ENCODE data around the gene OR8G1.

OR8G1 gene

GRCh38 chr11:124278261-124278660, 37.4 kb downstream of the OR8G1 start:
- no peaks in the 10 kb centered on the region for H3K36me3 ChIP-seq (ENCODE audit: control insufficient read depth, insufficient read depth, low read length)
- no peaks in the 10 kb centered on the region for H3K27me3 ChIP-seq (ENCODE audit: insufficient read depth, low read length, poor library complexity)
- H2BK120ac ChIP-seq (ENCODE audit: low read depth, low read length), result no peak overlapping the region
- no CpG with 5 or more reads among the region's 2 CpGs for WGBS (ENCODE audit: extremely low coverage, insufficient coverage, low lambda C conversion rate)
- no peak overlapping the region for H2BK15ac ChIP-seq (replicated peaks; ENCODE audit: low read depth)
- H3K18ac ChIP-seq (ENCODE audit: low read length), result no peak overlapping the region
- H4K8ac ChIP-seq (ENCODE audit: low read depth, low read length), result no peak overlapping the region
- no peaks in the 10 kb centered on the region for H3K4me1 ChIP-seq (ENCODE audit: control insufficient read depth, low read depth, low read length)
- H4K5ac ChIP-seq (ENCODE audit: low read length), result no peak overlapping the region
- H3K79me2 ChIP-seq (ENCODE audit: control insufficient read depth, insufficient read depth, low read length), result no peaks in the 10 kb centered on the region
- no peak overlapping the region for H2AK5ac ChIP-seq (ENCODE audit: low read length)
- H3K4ac ChIP-seq (ENCODE audit: low read depth, low read length), result no peak overlapping the region
- no peak for DNase-seq
- no peak overlapping the region for H3K23ac ChIP-seq (ENCODE audit: low read length)
- no peak overlapping the region for H2BK5ac ChIP-seq (ENCODE audit: low read length)
- H3K56ac ChIP-seq (ENCODE audit: low read length), result no peak overlapping the region
- H3K79me1 ChIP-seq (ENCODE audit: low read length), result no peaks in the 10 kb centered on the region
- H3K9ac ChIP-seq (ENCODE audit: low read length), result no peak overlapping the region
- H3K27ac ChIP-seq (ENCODE audit: low read depth, low read length), result no peak overlapping the region
- no peak overlapping the region for H3K4me2 ChIP-seq (ENCODE audit: low read length)
- H3K4me3 ChIP-seq (ENCODE audit: low read length), result no peak overlapping the region

GRCh38 chr11:124285610-124286344, 44.9 kb downstream of the OR8G1 start:
- DNase-seq, result no peak
- H2BK15ac ChIP-seq (replicated peaks; ENCODE audit: low read depth), result no peak overlapping the region
- no peak overlapping the region for H3K56ac ChIP-seq (ENCODE audit: low read length)
- H2BK120ac ChIP-seq (ENCODE audit: low read depth, low read length), result no peak overlapping the region
- no peak overlapping the region for H3K4ac ChIP-seq (ENCODE audit: low read depth, low read length)
- no peaks in the 10 kb centered on the region for H3K4me1 ChIP-seq (ENCODE audit: control insufficient read depth, low read depth, low read length)
- no peak overlapping the region for H3K27ac ChIP-seq (ENCODE audit: low read depth, low read length)
- H4K5ac ChIP-seq (ENCODE audit: low read length), result no peak overlapping the region
- H2AK5ac ChIP-seq (ENCODE audit: low read length), result no peak overlapping the region
- no peak overlapping the region for H3K4me2 ChIP-seq (ENCODE audit: low read length)
- no peak overlapping the region for H4K8ac ChIP-seq (ENCODE audit: low read depth, low read length)
- no peaks in the 10 kb centered on the region for H3K27me3 ChIP-seq (ENCODE audit: insufficient read depth, low read length, poor library complexity)
- no peaks in the 10 kb centered on the region for H3K36me3 ChIP-seq (ENCODE audit: control insufficient read depth, insufficient read depth, low read length)
- no peak overlapping the region for H3K4me3 ChIP-seq (ENCODE audit: low read length)
- no peak overlapping the region for H2BK5ac ChIP-seq (ENCODE audit: low read length)
- H3K9ac ChIP-seq (ENCODE audit: low read length), result no peak overlapping the region
- no peaks in the 10 kb centered on the region for H3K79me2 ChIP-seq (ENCODE audit: control insufficient read depth, insufficient read depth, low read length)
- no CpG with 5 or more reads among the region's 3 CpGs for WGBS (ENCODE audit: extremely low coverage, insufficient coverage, low lambda C conversion rate)
- H3K79me1 ChIP-seq (ENCODE audit: low read length), result no peaks in the 10 kb centered on the region
- no peak overlapping the region for H3K18ac ChIP-seq (ENCODE audit: low read length)
- H3K23ac ChIP-seq (ENCODE audit: low read length), result no peak overlapping the region

GRCh38 chr11:124294687-124295086, 53.8 kb downstream of the OR8G1 start:
- Histone ChIP-seq H3K23ac (ENCODE audit: low read length) (no peak overlapping the region), H3K18ac (ENCODE audit: low read length) (no peak overlapping the region), H2BK15ac (replicated peaks; ENCODE audit: low read depth) (no peak overlapping the region), H4K8ac (ENCODE audit: low read depth, low read length) (no peak overlapping the region), H2BK5ac (ENCODE audit: low read length) (no peak overlapping the region), H3K79me2 (ENCODE audit: control insufficient read depth, insufficient read depth, low read length) (no peaks in the 10 kb centered on the region), H3K4me1 (ENCODE audit: control insufficient read depth, low read depth, low read length) (no peaks in the 10 kb centered on the region), H3K4ac (ENCODE audit: low read depth, low read length) (no peak overlapping the region), H4K5ac (ENCODE audit: low read length) (no peak overlapping the region), H3K79me1 (ENCODE audit: low read length) (no peaks in the 10 kb centered on the region), H3K4me3 (ENCODE audit: low read length) (no peak overlapping the region), H3K36me3 (ENCODE audit: control insufficient read depth, insufficient read depth, low read length) (no peaks in the 10 kb centered on the region), H3K9ac (ENCODE audit: low read length) (no peak overlapping the region), H3K27ac (ENCODE audit: low read depth, low read length) (no peak overlapping the region), H2BK120ac (ENCODE audit: low read depth, low read length) (no peak overlapping the region), H3K27me3 (ENCODE audit: insufficient read depth, low read length, poor library complexity) (no peaks in the 10 kb centered on the region), H3K4me2 (ENCODE audit: low read length) (no peak overlapping the region), H3K56ac (ENCODE audit: low read length) (no peak overlapping the region), H2AK5ac (ENCODE audit: low read length) (no peak overlapping the region)
- no peak for DNase-seq
- WGBS (ENCODE audit: extremely low coverage, insufficient coverage, low lambda C conversion rate), result no CpG with 5 or more reads among the region's 1 CpG

- Histone ChIP-seq H2AK5ac (ENCODE audit: low read length) (no peak overlapping the region), H3K27ac (ENCODE audit: low read depth, low read length) (no peak overlapping the region), H3K9ac (ENCODE audit: low read length) (no peak overlapping the region), H3K79me2 (ENCODE audit: control insufficient read depth, insufficient read depth, low read length) (no peaks in the 10 kb centered on the region), H3K4ac (ENCODE audit: low read depth, low read length) (no peak overlapping the region), H2BK120ac (ENCODE audit: low read depth, low read length) (no peak overlapping the region), H3K56ac (ENCODE audit: low read length) (no peak overlapping the region), H3K4me3 (ENCODE audit: low read length) (no peak overlapping the region), H3K36me3 (ENCODE audit: control insufficient read depth, insufficient read depth, low read length) (no peaks in the 10 kb centered on the region), H2BK15ac (replicated peaks; ENCODE audit: low read depth) (no peak overlapping the region), H3K4me2 (ENCODE audit: low read length) (no peak overlapping the region), H3K23ac (ENCODE audit: low read length) (no peak overlapping the region), H3K79me1 (ENCODE audit: low read length) (no peaks in the 10 kb centered on the region), H4K8ac (ENCODE audit: low read depth, low read length) (no peak overlapping the region), H4K5ac (ENCODE audit: low read length) (no peak overlapping the region), H3K18ac (ENCODE audit: low read length) (no peak overlapping the region), H3K27me3 (ENCODE audit: insufficient read depth, low read length, poor library complexity) (no peaks in the 10 kb centered on the region), H2BK5ac (ENCODE audit: low read length) (no peak overlapping the region), H3K4me1 (ENCODE audit: control insufficient read depth, low read depth, low read length) (no peaks in the 10 kb centered on the region)
- DNase-seq, result no peak
Measured at GRCh38 chr11:124296016-124296415, 55.1 kb downstream of the OR8G1 start.

- H3K27me3 ChIP-seq (ENCODE audit: insufficient read depth, low read length, poor library complexity), result no peaks in the 10 kb centered on the region
- H3K18ac ChIP-seq (ENCODE audit: low read length), result no peak overlapping the region
- H2BK5ac ChIP-seq (ENCODE audit: low read length), result no peak overlapping the region
- H2BK15ac ChIP-seq (replicated peaks; ENCODE audit: low read depth), result no peak overlapping the region
- no peaks in the 10 kb centered on the region for H3K4me1 ChIP-seq (ENCODE audit: control insufficient read depth, low read depth, low read length)
- H3K36me3 ChIP-seq (ENCODE audit: control insufficient read depth, insufficient read depth, low read length), result no peaks in the 10 kb centered on the region
- H4K8ac ChIP-seq (ENCODE audit: low read depth, low read length), result no peak overlapping the region
- WGBS (ENCODE audit: extremely low coverage, insufficient coverage, low lambda C conversion rate), result no CpG with 5 or more reads among the region's 4 CpGs
- H3K9ac ChIP-seq (ENCODE audit: low read length), result no peak overlapping the region
- H3K4ac ChIP-seq (ENCODE audit: low read depth, low read length), result no peak overlapping the region
- no peak overlapping the region for H4K5ac ChIP-seq (ENCODE audit: low read length)
- H3K23ac ChIP-seq (ENCODE audit: low read length), result no peak overlapping the region
- no peak overlapping the region for H3K4me2 ChIP-seq (ENCODE audit: low read length)
- H2BK120ac ChIP-seq (ENCODE audit: low read depth, low read length), result no peak overlapping the region
- no peak overlapping the region for H3K4me3 ChIP-seq (ENCODE audit: low read length)
- H3K79me1 ChIP-seq (ENCODE audit: low read length), result no peaks in the 10 kb centered on the region
- H2AK5ac ChIP-seq (ENCODE audit: low read length), result no peak overlapping the region
- no peak overlapping the region for H3K27ac ChIP-seq (ENCODE audit: low read depth, low read length)
- H3K56ac ChIP-seq (ENCODE audit: low read length), result no peak overlapping the region
- DNase-seq, result no peak
- no peaks in the 10 kb centered on the region for H3K79me2 ChIP-seq (ENCODE audit: control insufficient read depth, insufficient read depth, low read length)
Measured at GRCh38 chr11:124297921-124298320, 57.0 kb downstream of the OR8G1 start.

GRCh38 chr11:124301548-124301947, 60.7 kb downstream of the OR8G1 start:
- peak; percentile 66 for DNase-seq
- WGBS (ENCODE audit: extremely low coverage, insufficient coverage, low lambda C conversion rate), result no CpG with 5 or more reads among the region's 3 CpGs

More at GRCh38 chr11:124301548-124301947, 60.7 kb downstream of the OR8G1 start:
- no peak overlapping the region for H3K4me3 ChIP-seq (ENCODE audit: low read length)
- no peaks in the 10 kb centered on the region for H3K79me2 ChIP-seq (ENCODE audit: control insufficient read depth, insufficient read depth, low read length)
- no peak overlapping the region for H3K18ac ChIP-seq (ENCODE audit: low read length)
- H2AK5ac ChIP-seq (ENCODE audit: low read length), result no peak overlapping the region
- H3K4me1 ChIP-seq (ENCODE audit: control insufficient read depth, low read depth, low read length), result no peaks in the 10 kb centered on the region
- H3K4me2 ChIP-seq (ENCODE audit: low read length), result no peak overlapping the region
- no peak overlapping the region for H4K8ac ChIP-seq (ENCODE audit: low read depth, low read length)
- no peaks in the 10 kb centered on the region for H3K36me3 ChIP-seq (ENCODE audit: control insufficient read depth, insufficient read depth, low read length)
- no peak overlapping the region for H3K27ac ChIP-seq (ENCODE audit: low read depth, low read length)
- no peak overlapping the region for H2BK120ac ChIP-seq (ENCODE audit: low read depth, low read length)
- H4K5ac ChIP-seq (ENCODE audit: low read length), result no peak overlapping the region
- no peak overlapping the region for H3K23ac ChIP-seq (ENCODE audit: low read length)
- no peak overlapping the region for H3K9ac ChIP-seq (ENCODE audit: low read length)
- no peak overlapping the region for H2BK15ac ChIP-seq (replicated peaks; ENCODE audit: low read depth)
- no peak overlapping the region for H2BK5ac ChIP-seq (ENCODE audit: low read length)
- no peak overlapping the region for H3K56ac ChIP-seq (ENCODE audit: low read length)
- no peak overlapping the region for H3K4ac ChIP-seq (ENCODE audit: low read depth, low read length)
- H3K79me1 ChIP-seq (ENCODE audit: low read length), result no peaks in the 10 kb centered on the region
- H3K27me3 ChIP-seq (ENCODE audit: insufficient read depth, low read length, poor library complexity), result no peaks in the 10 kb centered on the region

Data from mesendoderm (in vitro differentiated cells).